ENCODE data around the gene VIPAS39. TPM values are rescaled to one million over a fixed set of nuclear protein-coding genes. Genes with fewer than 3 reads are reported as not detected.

VIPAS39 gene
- total RNA-seq (16.6 TPM), polyA plus RNA-seq (ENCODE audit: insufficient read depth, low read depth, low replicate concordance) (14.1 TPM)
- long read RNA-seq, donor 1, partial matches to known transcripts, result 0 of 1 reads
- long read RNA-seq, donor 1, other reads (novel, unspliced or antisense), result 0 of 1 reads
- long read RNA-seq, donor 2, result 0 reads
- long read RNA-seq, donor 3, partial matches to known transcripts, result 31 of 105 reads
- long read RNA-seq, donor 3, other reads (novel, unspliced or antisense), result 73 of 105 reads
- long read RNA-seq, donor 4, partial matches to known transcripts, result 29 of 84 reads
- long read RNA-seq, donor 4, other reads (novel, unspliced or antisense), result 55 of 84 reads
- long read RNA-seq, donor 5, result 0 reads
- long read RNA-seq, donor 6, transcript VIPAS39-211 (20 exons, 2,562 nt), result major isoform, 5 of 6 reads
- long read RNA-seq, donor 6, partial matches to known transcripts, result 0 of 6 reads
- long read RNA-seq, donor 6, other reads (novel, unspliced or antisense), result 0 of 6 reads
- long read RNA-seq, donor 7, partial matches to known transcripts, result 2 of 5 reads
- long read RNA-seq, donor 7, other reads (novel, unspliced or antisense), result 1 of 5 reads
- long read RNA-seq, donor 8, partial matches to known transcripts, result 34 of 73 reads
- long read RNA-seq, donor 8, other reads (novel, unspliced or antisense), result 37 of 73 reads
- long read RNA-seq, donor 9, partial matches to known transcripts, result 0 of 1 reads
- long read RNA-seq, donor 9, other reads (novel, unspliced or antisense), result 0 of 1 reads
- long read RNA-seq, donor 10, partial matches to known transcripts, result 22 of 63 reads
- long read RNA-seq, donor 10, other reads (novel, unspliced or antisense), result 39 of 63 reads

GRCh38 chr14:77457522-77458248, at the start of gene VIPAS39, which contains the start of gene AHSA1:
TSS of gene VIPAS39 (minus strand) at chr14:77457601. CDS start at chr14:77454102, 3,499 bp downstream.
TSS of gene AHSA1 (plus strand) at chr14:77458093. CDS start at chr14:77458190, 97 bp downstream.
- H3K9ac ChIP-seq (ENCODE audit: low read length in 3 of 3), result peak within 1 kb of the TSS; percentile 87 to 100 (median 87)
- peak within 1 kb of the TSS; percentile 87 to 98 (median 91) for H3K4me3 ChIP-seq (ENCODE audit: low read length in 3 of 3)
- no peaks in the 10 kb centered on the region for H3K27me3 ChIP-seq (ENCODE audit: control insufficient read depth, insufficient read depth, low read length)
- peaks cover 10 to 24% (median 24%) of the 10 kb centered on the region in 3 donors for H3K36me3 ChIP-seq (ENCODE audit: control insufficient read depth in 2 of 3, insufficient read depth in 3 of 3, low read length in 3 of 3)
- FAIRE-seq (peak; percentile 80), DNase-seq (peak; percentile 97 to 100 (median 98))
- H3K9me3 ChIP-seq (ENCODE audit: control insufficient read depth in 2 of 3, insufficient read depth in 1 of 3, low read length in 3 of 3), result no peaks in the 10 kb centered on the region
- peaks cover 0 to 12% (median 11%) of the 10 kb centered on the region in 3 donors for H3K4me1 ChIP-seq (ENCODE audit: control insufficient read depth in 2 of 3, insufficient read depth in 2 of 3, low read depth in 1 of 3, low read length in 3 of 3)
- H3K27ac ChIP-seq (ENCODE audit: low read depth in 2 of 2, low read length in 2 of 2), result peak within 1 kb of the TSS; percentile 97 to 100
- no peak for TF ChIP-seq CTCF (IDR thresholded peaks at IDR 0.05; ENCODE audit: borderline replicate concordance, extremely low read depth, insufficient read depth)
- intact Hi-C loops (cut with DNase I), result no loop called here

- H3K4me3 ChIP-seq (ENCODE audit: low read length in 3 of 3), result no peak overlapping the region
- TF ChIP-seq CTCF (IDR thresholded peaks at IDR 0.05; ENCODE audit: borderline replicate concordance, extremely low read depth, insufficient read depth), result no peak
- no peak for FAIRE-seq
- no peaks in the 10 kb centered on the region for H3K4me1 ChIP-seq (ENCODE audit: control insufficient read depth in 2 of 3, insufficient read depth in 2 of 3, low read depth in 1 of 3, low read length in 3 of 3)
- no peaks in the 10 kb centered on the region for H3K27me3 ChIP-seq (ENCODE audit: control insufficient read depth, insufficient read depth, low read length)
- no peak for DNase-seq
- intact Hi-C loops (cut with DNase I), result no loop called here
- H3K27ac ChIP-seq (ENCODE audit: low read depth in 2 of 2, low read length in 2 of 2), result no peak overlapping the region
- H3K9me3 ChIP-seq (ENCODE audit: control insufficient read depth in 2 of 3, insufficient read depth in 1 of 3, low read length in 3 of 3), result no peaks in the 10 kb centered on the region
- peaks cover 0 to 4% (median 0%) of the 10 kb centered on the region in 3 donors for H3K36me3 ChIP-seq (ENCODE audit: control insufficient read depth in 2 of 3, insufficient read depth in 3 of 3, low read length in 3 of 3)
- no peak overlapping the region for H3K9ac ChIP-seq (ENCODE audit: low read length in 3 of 3)
These were observed 47.6 kb upstream of the VIPAS39 start for GRCh38 chr14:77505031-77505430.

- Histone ChIP-seq H3K9me3 (ENCODE audit: control insufficient read depth in 2 of 3, insufficient read depth in 1 of 3, low read length in 3 of 3) (no peaks in the 10 kb centered on the region), H3K4me3 (ENCODE audit: low read length in 3 of 3) (no peak overlapping the region), H3K4me1 (ENCODE audit: control insufficient read depth in 2 of 3, insufficient read depth in 2 of 3, low read depth in 1 of 3, low read length in 3 of 3) (peaks cover 0 to 6% (median 0%) of the 10 kb centered on the region in 3 donors), H3K27me3 (ENCODE audit: control insufficient read depth, insufficient read depth, low read length) (no peaks in the 10 kb centered on the region), H3K27ac (ENCODE audit: low read depth in 2 of 2, low read length in 2 of 2) (no peak overlapping the region), H3K9ac (ENCODE audit: low read length in 3 of 3) (no peak overlapping the region), H3K36me3 (ENCODE audit: control insufficient read depth in 2 of 3, insufficient read depth in 3 of 3, low read length in 3 of 3) (no peaks in the 10 kb centered on the region)
- intact Hi-C loops (cut with DNase I), result no loop called here
- DNase-seq (no peak), FAIRE-seq (no peak)
- TF ChIP-seq CTCF (IDR thresholded peaks at IDR 0.05; ENCODE audit: borderline replicate concordance, extremely low read depth, insufficient read depth), result no peak
These were observed 45.7 kb upstream of the VIPAS39 start for GRCh38 chr14:77503138-77503537.
